Activated naive CD4-positive, alpha-beta T cell treated with anti-CD3 and anti-CD28 coated beads, Interleukin-2, amount 50 U/mL, for 16 hours (primary cell): Measurements from ENCODE around the gene ZDHHC14.

Experiments used
- DNase-seq: peaks from one replicate; pipeline ENCODE4 v3.0.0-alpha.2; 2020

The ZDHHC14 gene

DNA sequence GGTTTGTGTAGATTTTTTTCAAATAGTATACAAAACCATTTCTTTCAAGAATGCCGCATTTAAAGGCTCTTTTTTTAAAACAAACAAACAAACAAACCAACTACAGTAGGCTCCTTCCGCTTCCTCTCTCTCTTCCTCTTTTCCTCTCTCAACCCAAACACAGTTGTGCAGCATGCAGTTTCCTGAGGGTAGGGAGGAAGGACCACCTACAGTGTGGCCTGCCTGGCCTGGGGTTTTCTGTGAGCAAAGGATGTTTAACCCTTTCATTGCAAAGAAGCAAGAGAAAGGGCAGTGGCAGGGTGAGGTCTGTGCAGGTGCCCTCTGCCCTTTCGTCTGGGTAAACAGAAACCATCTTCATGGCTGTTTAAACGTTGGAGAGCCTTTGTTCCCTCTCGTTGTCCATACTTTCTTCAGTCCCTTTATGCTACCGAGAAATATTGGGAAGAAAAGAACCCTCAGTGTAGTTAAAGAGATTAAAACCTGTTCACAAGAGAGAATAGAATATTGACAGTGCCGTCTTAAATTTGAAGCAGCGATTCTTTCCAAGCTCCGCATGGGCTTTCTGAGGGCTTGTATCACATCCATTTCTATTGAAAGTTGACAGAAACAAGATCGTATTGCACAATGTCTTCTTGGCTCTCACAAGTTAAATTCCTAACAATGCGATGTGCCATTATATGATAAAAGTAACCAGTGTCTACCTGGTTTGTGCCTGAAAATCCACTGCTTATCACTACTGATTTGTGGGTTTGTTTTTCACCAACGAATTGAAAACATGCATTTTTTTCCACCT is 226.5 kb downstream of the ZDHHC14 start:
- no peak for DNase-seq

DNA sequence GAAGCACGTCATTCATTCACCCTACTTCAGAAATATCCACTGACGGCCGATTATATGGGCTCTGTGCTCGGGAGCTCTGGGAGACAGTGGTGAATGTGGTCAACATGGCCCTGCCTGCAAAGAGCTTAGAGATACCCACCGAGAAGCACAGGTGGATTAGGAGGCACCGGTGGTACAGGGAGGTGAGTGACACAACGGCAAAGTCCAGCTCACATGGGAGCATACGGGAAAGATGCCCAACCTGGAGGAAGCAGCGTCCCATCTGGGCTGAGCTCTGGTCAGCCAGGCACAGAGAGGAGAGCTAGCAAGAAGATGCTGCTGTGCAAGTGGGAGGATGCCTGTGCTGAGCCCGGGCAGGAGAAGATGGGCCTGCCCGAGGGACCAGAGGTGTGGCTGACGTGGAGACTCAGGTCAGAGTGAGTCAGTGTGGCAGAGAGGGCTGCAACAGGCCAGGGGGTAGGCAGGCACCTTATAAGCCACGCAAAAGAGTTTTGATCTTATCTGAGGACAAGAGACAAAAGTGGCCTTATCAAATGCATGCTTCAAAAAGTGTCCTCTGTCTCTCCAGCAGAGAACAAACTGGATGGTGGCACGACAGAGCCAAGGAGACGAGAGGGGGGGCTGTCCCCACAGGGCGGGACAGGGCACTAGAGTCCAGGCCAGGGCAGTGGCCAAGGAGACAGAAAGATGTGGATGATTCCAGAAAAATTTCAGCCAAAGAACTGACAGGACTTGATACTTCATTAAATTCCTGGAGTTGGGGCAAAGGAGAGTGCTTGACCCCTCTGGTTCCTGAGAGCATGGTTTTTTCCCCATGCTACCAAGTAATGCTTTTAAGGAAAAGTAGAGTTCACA is 227.5 kb downstream of the ZDHHC14 start:
- no peak for DNase-seq

DNA sequence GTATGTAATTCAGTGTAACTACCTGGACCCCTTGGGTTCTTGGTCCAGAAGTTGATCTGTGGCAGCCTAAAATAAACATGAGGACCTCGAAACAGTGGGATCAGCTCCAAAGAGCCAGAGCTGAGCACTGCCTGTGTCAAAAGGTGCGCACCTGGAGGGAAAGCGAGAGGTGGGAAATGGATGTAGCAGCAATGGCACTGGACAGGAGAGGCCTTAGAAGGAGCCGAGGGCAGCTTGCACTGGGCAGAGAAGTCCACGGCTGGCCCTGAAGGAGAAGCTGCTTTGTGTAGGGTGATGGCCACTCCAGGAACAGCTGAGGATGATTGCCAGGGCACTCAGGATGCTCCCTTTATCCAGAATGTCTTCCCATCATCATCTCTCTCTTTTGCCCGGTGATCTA is 228.1 kb downstream of the ZDHHC14 start:
- no peak for DNase-seq

DNA sequence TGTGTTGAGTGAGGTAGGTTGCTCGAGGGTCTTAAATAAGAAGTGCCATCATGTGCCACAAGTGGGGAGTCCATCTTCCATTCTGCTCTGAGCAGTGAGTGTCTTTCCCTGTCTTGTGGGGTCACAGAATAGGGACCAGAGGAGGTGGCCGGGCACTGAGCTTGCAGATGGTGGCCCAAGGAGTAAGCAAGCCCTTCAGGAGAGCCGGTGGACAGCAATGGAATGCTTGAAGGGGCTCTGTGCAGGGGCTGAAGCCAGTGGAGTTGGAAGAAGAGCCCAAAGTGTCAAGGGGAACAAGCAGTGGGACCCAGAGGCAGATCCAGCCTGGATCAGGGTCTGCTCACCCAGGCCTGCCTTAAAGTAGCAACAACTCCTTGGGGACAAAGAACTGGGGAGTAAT is 228.6 kb downstream of the ZDHHC14 start:
- no peak for DNase-seq

DNA sequence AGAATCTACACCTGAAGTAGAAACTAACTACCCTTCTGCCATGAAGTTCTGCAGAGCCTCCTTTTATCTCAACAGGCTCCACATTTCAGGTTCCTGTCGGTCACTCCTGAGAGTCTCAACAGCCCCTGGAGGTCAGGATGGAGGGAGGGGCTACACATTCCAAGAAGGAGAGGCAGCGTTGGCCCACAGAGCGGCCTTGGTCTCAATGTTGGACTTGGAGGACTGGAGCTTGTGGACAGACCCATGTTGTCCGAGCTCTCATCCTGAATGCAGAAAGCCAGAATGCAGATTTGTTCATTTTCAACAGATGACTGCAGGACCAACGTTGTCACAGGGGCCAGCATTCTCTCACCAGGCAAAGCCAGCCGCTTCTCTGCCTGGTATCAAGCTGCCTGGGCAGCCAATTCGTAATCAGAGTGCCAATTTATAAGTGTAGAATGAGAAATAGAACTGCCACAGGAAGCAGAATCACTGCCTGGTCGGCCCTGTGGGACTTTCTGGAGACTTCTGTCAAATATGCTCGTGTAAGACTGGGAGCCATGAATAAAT is 229.5 kb downstream of the ZDHHC14 start:
- no peak for DNase-seq

DNA sequence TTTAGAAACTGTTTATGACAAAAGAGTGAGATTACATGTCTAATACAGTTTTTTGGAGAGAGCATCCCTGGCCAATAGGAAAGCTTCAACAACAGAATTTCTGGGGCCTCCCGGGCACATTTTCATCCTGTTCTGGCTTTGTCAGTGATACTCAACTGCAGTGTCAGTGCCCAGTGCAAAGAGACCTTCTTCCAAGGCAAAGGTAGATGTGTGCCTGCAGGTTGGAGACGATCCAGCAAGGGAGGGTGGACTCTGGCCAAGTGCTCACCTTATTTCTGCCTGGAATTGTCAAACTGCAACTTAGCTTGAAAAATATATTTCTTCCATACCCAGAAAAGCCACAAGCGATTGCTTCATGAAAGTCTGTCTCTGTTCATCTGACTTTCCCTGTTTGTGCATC is 230.4 kb downstream of the ZDHHC14 start:
- no peak for DNase-seq

DNA sequence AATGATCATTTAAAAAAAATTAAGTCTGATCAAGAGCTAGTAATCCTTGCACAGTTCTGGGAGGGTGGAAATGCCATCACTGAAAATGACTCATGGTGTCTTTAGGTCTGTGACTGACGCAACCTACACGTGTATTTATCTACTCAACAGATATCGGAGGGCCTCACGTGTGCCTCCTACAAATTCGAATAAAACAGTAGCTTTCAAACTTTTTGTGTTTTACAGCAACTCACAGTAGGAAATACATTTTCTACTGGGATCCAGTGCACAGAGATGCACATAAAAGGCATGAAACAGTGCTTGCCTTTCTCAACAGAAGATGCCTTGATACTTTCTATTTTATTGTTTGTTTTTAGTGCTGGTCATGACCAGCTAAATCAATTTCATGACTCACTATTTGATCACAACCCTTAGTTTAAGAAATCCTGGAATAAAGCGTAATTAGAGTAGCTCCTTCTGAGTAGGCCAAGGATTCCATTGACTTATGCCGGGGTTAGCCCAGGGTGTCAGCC is 232.1 kb downstream of the ZDHHC14 start:
- no peak for DNase-seq

DNA sequence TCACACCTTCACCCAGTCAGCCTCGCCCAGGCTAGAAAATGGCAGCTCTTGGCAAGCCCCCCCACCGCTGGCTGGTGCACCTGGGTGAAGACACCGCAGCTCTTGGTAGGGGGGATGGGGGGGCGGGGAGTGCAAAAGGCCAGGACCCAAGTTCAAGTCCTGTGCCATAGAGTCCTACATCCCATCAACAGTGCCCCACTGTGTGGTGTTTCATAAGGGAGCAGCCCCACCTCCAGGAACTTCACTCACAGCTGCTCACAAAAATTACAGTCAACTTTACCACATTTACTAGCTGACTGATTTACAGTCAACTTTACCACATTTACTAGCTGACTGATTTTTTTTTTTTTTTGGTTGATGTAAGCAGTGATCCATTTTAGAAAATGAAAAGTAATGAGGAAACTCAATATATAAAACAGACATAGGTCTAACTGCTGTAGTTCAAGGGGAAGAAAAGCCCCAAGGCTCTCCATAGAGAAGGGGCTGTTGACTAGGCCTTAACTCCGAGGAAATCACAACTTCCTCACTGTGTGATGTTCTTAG is 233.1 kb downstream of the ZDHHC14 start:
- DNase-seq = no peak

DNA sequence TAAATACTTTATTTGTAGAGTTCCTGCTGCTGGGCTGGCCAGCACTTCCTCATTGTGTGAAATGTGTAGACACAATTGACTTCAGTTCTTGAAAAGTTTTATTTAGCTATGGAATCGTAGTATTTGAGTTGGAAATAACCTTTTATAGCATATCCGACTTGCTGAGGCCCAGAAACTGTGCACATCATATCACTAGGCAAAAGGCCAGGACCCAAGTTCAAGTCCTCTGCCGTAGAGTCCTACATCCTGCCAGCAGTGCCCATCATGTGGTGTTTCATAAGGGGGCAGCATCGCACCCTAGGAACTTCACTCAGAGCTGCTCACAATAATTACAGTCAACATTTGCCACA is 234.4 kb downstream of the ZDHHC14 start:
- DNase-seq = no peak

DNA sequence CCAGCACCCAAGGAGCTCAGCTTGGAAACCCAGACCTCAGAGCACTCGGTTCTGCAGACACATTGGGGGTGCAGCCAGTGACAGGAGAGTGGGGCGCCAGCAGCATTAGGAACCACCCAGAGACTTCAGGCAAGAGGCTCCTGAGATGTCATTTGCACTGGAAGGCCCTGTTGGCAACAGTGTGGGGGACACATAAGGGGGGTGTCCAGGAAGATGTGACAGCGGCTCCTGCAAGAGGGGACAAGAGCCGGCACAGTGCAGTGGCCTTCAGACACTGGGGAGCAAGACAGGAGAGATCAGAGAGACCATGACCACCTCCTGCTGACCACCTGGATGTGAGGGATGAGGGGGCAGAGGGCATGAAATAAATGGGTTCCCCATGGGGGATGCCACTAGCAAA is 235.0 kb downstream of the ZDHHC14 start:
- DNase-seq = no peak

DNA sequence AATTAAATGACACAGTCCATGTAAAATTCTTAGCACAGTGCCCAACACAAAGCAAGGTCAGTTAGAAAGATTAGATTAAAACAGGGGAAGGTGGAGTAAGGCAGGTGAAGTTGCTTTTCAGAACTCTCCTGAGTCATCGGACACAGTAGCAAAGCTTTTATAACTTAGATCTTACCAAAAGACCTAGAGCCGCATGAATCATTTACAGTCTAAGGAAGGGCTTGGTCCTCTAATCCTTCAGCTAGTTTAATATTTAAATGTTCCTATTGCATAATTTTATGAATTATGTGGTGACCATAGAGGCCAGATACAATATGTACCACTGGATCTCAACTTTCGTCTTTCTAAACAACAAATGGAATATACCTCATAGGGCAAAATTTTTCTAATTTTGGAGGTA is 240.0 kb downstream of the ZDHHC14 start:
- DNase-seq = no peak

DNA sequence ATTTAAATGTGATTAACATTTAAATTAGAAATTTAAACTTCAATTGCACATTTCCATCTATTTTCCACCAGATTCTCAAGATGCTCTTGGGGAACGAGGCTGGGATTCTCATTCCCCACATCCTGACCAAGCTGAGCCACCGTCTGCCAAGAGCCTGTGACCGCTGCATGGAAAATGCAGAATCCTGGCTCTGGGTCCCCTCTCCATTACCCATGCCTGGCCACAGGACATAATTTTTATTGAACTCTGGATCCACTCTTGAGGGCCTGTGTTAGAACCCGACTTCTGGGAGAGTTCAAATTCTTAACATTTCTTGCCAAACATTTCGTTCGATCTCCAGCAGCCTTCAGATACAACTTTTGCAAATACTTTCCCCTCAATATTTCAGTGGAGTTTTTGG is 240.4 kb downstream of the ZDHHC14 start:
- no peak for DNase-seq

DNA sequence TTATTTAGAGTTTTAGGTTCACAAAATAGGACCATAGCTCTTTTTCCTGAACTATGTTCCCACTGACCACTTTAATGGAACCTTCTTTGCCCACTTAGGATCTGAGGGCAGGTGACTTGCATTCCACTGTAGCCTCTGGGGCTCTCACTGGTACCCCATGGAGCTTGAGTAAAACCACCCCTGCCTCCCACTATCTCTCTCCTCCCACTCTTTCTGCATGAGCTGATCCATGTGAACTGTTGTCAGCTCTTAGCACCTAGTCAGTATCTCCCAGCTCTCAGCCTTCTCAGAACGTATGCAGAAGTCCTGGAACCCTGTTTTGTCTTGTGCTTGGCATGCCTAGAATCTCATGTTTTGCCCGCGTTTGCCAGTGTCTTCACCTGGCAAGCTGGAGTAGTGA is 241.4 kb downstream of the ZDHHC14 start:
- no peak for DNase-seq

DNA sequence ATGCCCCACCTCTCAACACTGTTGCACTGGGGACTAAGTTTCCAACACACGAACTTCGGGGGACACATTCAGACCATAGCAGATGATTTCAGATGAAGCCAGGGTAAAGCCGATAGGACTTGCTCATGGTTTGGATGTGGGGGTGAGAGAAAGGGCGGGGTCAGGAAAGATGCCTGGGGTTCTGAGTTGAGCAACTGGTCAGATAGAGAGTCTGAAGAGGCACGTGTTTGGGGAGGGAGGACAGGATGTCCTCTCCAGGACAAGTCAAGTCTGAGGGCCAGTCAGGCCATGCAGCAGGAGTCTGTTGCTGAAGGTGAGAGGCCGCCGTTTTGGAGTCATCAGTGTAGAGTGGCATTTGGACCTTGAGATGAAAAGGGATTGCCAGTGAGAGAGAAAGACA is 244.1 kb downstream of the ZDHHC14 start:
- DNase-seq = no peak

DNA sequence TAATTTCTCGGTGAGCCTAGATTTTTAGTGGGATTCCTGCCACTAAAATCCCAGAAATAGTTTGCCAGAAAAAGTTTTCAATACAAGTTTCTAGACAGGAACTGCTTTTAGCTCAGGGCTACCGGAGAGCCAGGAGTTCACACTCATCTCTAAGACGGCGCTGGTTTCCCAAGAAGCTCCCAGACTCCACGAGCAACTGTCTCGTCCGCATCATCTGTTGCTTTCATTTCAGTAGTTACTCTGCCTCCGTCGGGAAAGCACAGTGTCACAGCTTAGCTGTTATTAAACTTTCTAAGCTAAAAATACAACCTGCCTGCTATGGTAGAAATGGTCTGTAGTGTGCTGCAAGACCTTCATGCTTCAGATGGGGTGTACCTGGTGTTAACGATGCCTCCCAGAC is 244.8 kb downstream of the ZDHHC14 start:
- no peak for DNase-seq

DNA sequence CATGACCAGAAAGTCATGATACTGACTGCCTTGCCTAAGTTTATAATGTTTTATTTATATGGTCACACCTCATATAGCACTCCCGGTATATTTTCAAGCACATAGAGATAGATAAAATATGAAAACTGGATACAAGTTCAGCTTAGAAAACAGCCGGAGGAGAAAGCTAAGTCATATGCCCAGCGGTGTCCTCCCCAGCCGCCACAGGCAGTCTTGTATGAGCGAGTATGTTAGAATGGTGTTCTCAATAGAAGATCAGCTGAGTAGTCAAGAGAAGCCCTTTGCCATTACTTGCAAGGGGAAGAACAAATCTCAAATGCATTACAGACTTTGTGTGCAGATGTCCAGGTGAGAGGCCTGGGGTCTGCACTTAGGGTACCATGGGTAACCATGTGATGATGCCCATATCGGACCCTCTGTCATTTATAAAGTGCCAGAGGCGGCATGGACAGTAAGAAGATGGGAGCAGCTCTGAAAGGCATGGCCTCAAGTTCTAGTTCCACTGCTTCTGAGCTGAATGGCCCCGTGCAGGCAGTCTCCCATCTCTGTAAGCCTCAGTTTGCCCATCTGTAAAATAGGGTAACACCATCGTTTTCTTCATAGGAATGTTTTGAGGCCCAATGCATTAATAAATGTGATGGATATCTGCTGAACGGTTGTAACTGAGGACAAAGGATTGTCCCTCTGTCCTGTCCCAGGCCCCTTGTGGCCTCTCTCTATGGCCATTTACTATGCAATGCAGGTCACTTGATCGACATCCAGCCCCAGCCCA is 246.4 kb downstream of the ZDHHC14 start:
- DNase-seq = no peak

DNA sequence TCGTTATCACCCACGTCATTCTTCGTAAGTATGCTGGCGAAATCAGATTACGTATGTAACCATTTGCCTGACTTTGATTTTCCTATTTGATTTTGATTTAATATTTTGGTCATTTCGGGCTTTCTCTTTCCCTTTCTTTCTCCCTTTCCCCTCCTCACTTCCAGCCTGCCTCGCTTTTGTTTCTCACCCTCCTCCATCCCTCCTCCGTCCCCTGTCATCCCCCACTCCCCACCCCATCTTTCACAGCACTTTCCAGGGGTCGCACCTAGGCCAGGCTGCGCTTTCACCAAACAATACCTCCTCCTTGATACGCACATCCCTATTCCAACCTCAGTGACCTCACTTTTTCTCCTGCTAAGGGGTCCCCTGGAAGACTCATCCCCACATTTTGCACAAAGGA is 247.5 kb downstream of the ZDHHC14 start:
- no peak for DNase-seq

DNA sequence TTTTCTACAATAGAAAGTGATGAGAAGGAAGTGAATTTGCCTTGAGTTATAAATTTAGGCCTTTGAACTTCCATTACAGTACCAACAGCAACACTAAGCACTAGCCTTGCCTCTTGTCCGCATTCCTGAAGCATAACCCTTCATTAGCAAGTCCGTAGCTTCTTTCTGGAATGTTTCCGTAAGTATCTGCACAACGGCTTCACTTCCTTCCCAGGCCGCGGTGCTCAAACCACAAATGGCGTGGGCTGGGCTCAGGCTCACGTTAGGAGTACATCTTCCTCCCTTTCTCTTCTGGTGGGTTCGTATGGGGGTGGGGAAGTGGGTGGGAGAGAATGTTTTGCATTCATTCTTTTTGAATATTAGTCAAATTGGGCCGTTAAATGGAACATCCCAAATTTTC is 248.2 kb downstream of the ZDHHC14 start:
- DNase-seq = no peak

DNA sequence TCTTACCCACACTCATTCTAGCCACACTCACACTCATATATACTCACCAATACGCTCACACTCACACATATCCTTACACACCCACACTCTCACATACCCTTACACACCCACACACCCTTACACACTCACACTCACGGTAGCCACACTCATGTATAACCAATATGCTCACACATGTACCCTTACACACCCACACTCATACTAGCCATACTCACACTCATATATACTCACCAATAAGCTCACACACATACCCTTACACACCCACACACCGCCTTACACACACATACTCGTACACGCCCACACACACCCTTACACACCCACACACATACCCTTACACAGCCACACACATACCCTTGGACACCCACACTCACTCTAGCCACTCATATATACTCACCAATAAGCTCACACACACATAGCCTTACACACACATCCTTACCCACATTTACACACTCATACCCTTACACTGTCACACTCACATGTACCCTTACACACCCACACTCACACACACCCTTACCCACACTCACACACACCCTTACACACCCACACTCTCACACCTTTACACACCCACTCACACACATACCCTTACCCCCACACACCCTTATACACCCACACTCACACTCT is 249.6 kb downstream of the ZDHHC14 start:
- no peak for DNase-seq

DNA sequence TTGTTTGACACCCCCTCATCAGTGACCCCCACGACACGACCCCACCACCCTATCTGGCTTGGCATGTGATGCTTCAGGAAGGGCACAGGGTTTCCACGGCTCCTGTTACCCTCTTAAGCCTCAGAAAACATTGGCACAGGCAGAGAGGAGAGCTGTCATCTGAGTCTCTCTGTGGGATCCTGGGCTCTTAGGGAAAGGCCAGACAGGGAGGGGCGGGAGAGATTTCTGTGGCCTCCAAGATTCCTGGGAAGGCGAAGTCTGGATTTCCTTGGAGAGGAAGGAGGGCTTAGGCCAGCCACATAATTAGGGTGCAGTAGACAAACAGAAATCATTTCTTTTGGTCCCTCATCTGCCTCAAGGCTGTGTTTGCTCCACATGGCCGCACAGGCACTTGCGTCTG is 250.4 kb downstream of the ZDHHC14 start:
- no peak for DNase-seq

DNA sequence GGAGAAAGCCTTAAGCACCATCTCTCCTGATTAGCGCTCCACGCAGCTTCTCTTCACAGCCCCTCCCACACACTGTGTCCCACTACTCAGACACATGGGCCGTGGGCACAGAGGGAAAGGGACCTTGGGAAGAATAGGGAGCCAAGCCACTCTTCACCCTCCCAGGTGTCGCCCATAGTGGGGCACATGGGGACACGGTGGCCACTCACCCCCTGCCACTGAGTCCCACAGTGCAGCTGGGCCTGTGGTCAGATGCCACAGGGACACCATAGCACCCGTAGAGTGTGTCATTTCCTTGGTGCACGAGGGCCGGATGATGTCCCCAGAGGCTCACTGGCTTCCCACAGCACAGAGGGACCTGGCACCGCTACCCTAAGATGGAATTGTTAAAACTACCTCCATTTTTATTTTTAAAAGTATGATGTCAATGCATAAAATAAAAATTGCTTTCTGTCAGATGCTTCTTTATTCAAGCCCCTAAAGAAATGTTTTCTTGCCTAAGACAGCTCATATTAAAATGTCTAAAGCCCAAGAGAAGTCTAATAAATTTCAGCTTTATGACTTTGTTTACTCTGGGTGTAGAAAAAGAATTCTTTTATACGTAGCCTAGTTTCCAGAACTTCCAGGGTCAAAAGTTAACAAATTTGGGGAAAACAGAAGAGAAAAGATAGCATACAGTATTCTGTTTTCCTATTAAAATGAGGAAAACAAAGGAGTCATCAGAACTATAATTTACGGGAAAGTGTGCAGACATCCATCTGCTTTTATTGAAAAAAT is 251.0 kb downstream of the ZDHHC14 start:
- no peak for DNase-seq

DNA sequence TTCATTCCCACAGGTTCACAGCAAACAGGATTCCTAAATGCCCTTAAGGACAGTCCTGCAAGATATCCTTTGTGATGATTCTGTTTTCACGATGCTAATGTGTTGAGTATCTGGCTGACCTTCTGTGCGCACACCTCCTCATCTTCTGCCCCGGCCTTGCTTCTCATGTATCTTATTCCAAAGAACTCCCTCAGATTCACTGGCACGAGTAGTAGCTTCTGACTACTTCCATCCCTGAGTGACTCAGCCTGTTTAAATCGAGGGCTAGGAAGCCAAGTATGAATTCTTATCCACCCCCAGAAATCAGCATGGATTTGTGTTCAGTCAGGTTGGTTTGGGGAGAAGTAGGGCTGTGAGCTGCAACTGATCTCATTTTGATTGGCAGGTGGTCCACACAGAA is 251.8 kb downstream of the ZDHHC14 start:
- DNase-seq = no peak
